ENCODE results near the gene TRMT1. TPM values are rescaled to one million over a fixed set of nuclear protein-coding genes. Genes with fewer than 3 reads are reported as not detected.
A peak's percentile ranks its signal among the peaks of the same experiment; 100 is the strongest.
"Not testable (repeated sequence)": the region's sequence is repeated elsewhere in the genome, so short reads cannot be mapped to it uniquely, and the experiment has no call there.

The TRMT1 gene
- total RNA-seq = 17.3 TPM

DNA sequence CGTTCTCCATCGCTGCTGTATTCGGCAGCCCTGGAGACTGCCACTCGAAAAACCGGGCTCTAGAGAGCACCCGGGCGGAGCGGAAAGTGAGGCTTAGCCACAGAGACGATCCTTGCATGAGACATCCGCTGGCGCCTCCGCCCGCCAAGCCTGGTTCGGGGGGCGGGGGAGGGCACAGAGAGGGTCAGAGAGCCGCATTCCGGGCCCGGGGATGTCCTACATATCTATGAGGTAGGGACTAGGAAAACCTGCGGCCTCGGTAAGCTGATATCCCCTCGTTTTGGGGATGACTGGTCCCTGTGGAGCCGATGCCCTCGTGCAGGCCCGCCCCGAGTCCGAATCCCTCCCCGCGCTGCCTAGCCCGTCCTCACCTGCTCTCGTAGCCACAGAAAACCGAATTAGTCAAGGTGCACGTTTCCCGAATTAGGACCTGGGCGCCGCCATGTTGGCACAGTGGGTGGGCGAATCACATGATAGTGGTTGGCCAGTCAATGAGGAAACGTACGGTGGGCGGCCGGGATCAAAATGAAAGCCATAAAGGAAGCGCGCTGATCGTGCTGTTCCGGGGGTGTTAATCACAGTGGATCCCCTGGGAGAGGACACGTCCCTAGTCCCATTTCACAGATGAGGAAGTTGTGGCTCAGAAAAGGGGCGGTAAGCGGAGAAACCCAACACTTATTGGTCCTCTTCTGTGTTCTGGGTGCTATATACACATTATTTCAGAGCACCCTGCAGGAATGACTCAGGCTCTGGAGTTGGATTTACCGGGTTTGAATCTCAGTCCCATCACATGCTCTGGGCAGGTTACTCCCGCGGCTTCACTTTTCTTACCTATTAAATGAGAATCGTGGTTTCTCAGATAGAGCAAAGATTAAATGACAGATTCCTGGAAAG is at the start of gene TRMT1:
Gene TRMT1 (minus strand): TSS at position 459 of the 894 bp plus-strand sequence. CDS start 341 bp downstream, at position 118.
- DNase-seq (ENCODE audit: low spot score in 2 of 2) = peak; percentile 74 to 97
- no peaks in the 10 kb centered on the region for H3K27me3 ChIP-seq
- intact Hi-C loops (cut with DNase I) = loop anchor here (1.0 to 5.0 kb wide), 2 partner anchors 34 to 616 kb away; partner anchors contain the start of genes IER2 and STX10
- H3K36me3 ChIP-seq = peaks cover 6 to 11% of the 10 kb centered on the region in 2 donors
- TF ChIP-seq, protein P1, sequence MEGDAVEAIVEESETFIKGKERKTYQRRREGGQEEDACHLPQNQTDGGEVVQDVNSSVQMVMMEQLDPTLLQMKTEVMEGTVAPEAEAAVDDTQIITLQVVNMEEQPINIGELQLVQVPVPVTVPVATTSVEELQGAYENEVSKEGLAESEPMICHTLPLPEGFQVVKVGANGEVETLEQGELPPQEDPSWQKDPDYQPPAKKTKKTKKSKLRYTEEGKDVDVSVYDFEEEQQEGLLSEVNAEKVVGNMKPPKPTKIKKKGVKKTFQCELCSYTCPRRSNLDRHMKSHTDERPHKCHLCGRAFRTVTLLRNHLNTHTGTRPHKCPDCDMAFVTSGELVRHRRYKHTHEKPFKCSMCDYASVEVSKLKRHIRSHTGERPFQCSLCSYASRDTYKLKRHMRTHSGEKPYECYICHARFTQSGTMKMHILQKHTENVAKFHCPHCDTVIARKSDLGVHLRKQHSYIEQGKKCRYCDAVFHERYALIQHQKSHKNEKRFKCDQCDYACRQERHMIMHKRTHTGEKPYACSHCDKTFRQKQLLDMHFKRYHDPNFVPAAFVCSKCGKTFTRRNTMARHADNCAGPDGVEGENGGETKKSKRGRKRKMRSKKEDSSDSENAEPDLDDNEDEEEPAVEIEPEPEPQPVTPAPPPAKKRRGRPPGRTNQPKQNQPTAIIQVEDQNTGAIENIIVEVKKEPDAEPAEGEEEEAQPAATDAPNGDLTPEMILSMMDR (IDR thresholded peaks at IDR 0.05) = no peak
- peak within 1 kb of the TSS; percentile 91 to 94 for H3K4me3 ChIP-seq
- H3K9me3 ChIP-seq = no peaks in the 10 kb centered on the region
- peaks cover 5 to 29% of the 10 kb centered on the region in 2 donors for H3K4me1 ChIP-seq
- H3K27ac ChIP-seq = peak within 1 kb of the TSS; percentile 57 to 61

- H3K9me3 ChIP-seq; DNase-seq (ENCODE audit: low spot score in 2 of 2); H3K27me3 ChIP-seq; H3K4me3 ChIP-seq; H3K36me3 ChIP-seq; intact Hi-C loops (cut with DNase I): not testable (repeated sequence)
- Histone ChIP-seq H3K27ac (peak overlapping the region; percentile 95 to 96), H3K4me1 (peaks cover 11 to 44% of the 10 kb centered on the region in 2 donors)
Observed at GRCh38 chr19:13166151-13166550, 49.6 kb upstream of the TRMT1 start.

GRCh38 chr19:13165162-13165997 is 48.8 kb upstream of the TRMT1 start:
- Histone ChIP-seq H3K4me1 (peaks cover 11 to 44% of the 10 kb centered on the region in 2 donors), H3K9me3 (no peaks in the 10 kb centered on the region)
- intact Hi-C loops (cut with DNase I) = no loop called here

DNA sequence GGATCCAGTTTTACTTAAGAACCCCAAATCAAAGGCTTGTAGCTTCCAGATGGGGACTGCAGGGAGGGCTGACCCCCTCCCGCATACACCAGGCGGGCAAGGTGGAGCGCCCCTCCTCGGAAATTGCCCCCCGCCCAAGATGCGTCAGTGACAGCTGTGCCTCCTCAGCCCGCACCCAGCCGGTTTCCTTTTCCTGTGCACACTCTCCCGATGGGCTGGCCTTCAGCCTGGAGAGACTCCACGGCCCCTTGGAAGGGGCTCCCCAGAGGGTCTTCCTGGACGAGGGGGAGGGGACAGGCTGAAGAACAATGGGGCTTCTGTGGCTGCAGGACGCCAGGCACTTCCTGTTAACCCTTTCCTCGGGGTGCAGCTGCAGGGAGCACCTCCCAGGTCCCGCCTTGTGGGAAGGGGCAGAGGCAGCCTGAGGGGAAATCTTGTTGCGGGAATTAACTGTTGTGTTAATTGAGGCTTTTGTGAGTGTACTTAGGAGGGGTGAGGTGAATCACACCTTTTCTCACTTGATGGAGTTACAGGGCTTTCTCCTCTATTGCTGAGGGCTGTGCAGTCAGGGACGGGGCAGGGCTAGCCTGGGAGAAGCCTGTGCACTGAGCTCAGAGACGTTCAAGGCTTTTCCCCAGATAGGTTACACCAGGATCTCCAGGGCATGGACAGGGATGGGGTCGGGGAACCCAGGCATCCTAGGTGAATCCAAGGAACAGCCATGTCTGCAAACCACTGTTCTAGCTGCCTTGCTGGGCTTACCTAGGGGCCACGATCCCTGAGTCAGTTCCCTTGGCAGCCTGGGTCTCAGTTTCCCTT is 48.0 kb upstream of the TRMT1 start:
- no peaks in the 10 kb centered on the region for H3K36me3 ChIP-seq
- H3K4me3 ChIP-seq = peak overlapping the region; percentile 9 to 58
- TF ChIP-seq, protein P1 (IDR thresholded peaks at IDR 0.05) = no peak
- H3K4me1 ChIP-seq = peaks cover 11 to 44% of the 10 kb centered on the region in 2 donors
- H3K27me3 ChIP-seq = no peaks in the 10 kb centered on the region
- peak in 1 of 2 donors; percentile 75 for DNase-seq (ENCODE audit: low spot score in 2 of 2)
- no peaks in the 10 kb centered on the region for H3K9me3 ChIP-seq
- intact Hi-C loops (cut with DNase I) = loop anchor here (5.0 kb wide), 1 partner anchor 568 kb away; no protein-coding TSS in a partner anchor
- peak overlapping the region; percentile 95 to 96 for H3K27ac ChIP-seq

More at GRCh38 chr19:13165162-13165997, 48.8 kb upstream of the TRMT1 start:
- Histone ChIP-seq H3K4me3 (no peak overlapping the region), H3K36me3 (no peaks in the 10 kb centered on the region), H3K27ac (peak overlapping the region; percentile 95 to 96), H3K27me3 (no peaks in the 10 kb centered on the region)
- TF ChIP-seq, protein P1 (IDR thresholded peaks at IDR 0.05) = no peak
- no peak for DNase-seq (ENCODE audit: low spot score in 2 of 2)

DNA sequence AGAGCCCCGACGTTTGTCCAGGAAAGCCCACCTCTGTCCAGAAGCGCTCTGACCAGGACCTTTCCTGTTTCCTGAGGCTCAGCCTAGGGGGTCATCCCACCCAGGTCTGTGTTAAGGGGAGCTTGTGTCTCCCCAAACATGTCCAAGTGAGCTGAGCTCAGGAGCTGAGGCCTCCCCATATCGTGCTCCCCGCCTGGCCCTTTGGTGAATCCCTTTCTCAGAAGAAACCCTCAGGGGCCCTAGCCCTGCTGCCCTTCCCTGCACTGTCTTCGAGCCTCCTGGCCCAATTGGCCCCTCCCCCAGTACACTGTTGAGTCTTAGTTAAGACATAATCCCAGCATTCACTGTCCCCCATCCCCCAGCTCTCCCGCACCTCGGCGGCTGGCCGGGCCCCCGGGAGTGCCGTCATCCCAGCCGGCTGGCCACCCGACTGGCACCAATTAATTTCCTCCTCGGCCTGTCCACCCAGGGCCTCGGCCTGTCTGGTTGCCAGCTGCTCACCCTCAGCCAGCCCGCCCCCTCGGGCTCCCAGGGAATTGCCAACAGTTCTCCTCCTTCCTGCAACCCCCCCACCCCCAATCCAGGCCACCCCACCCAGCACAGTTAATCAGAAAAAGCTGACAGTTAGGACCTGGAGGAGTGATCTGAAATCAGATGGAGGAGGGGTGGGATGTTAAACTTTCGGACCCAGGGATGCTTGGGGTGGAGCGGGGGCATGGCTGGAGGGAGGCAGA is 47.2 kb upstream of the TRMT1 start:
- Histone ChIP-seq H3K4me1 (peaks cover 11 to 44% of the 10 kb centered on the region in 2 donors), H3K27me3 (no peaks in the 10 kb centered on the region), H3K9me3 (no peaks in the 10 kb centered on the region), H3K36me3 (no peaks in the 10 kb centered on the region), H3K4me3 (peak overlapping the region; percentile 49 to 58), H3K27ac (peak overlapping the region; percentile 95 to 96)
- intact Hi-C loops (cut with DNase I) = loop anchor here (5.0 kb wide), 1 partner anchor 569 kb away; no protein-coding TSS in a partner anchor
- TF ChIP-seq, protein P1 (IDR thresholded peaks at IDR 0.05) = no peak
- peak; percentile 55 to 93 for DNase-seq (ENCODE audit: low spot score in 2 of 2)

Measured in ascending aorta (tissue), 2 donors.